ENCODE results near the gene RANBP9.

DNA sequence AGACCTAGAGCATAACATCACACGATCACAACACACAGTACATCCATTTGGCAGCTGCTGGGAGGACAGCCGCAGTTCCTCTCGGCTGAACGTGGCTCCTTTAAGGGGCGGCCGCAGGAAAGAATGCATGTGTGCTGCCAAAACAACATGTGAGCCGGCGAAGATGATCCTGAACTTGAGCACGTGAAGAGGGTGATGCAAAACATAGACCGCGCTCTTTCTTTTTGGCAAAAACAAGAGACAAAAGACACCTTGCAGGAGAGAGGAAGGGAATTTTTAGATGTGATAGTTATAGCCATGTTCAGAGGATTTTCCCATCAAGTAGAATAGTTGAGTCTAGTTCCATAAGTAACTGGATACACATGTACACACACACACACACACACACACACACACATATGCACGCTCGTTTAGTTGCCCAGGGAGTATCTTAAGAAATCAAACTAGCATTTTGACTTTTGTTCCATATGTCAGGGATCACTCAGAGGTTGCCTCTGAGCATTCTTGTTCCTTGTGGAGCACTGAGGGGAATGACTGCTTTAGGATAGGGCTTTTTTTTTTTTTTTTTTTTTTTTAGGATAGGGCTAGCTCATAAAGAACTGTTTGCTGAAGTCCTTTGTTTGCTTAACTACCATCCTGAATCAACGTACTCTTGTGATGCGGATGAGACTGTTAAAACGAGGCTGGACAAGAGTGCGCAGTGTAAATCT is 21.7 kb upstream of the RANBP9 start:
- TF ChIP-seq ZNF790 (CRISPR knock-in tag; IDR thresholded peaks at IDR 0.05; ENCODE audit: borderline replicate concordance) (no peak), ZBTB40 (IDR thresholded peaks at IDR 0.05) (no peak), ZBTB40 (CRISPR knock-in tag; IDR thresholded peaks at IDR 0.05) (no peak), ZNF639 (CRISPR knock-in tag; conservative IDR thresholded peaks at IDR 0.05) (no peak), CTCF (CRISPR knock-in tag; IDR thresholded peaks at IDR 0.05) (no peak), ZNF652 (CRISPR knock-in tag; IDR thresholded peaks at IDR 0.05; ENCODE audit: borderline replicate concordance, low read depth) (no peak), NFYB (CRISPR knock-in tag; IDR thresholded peaks at IDR 0.05) (no peak), KDM6A (CRISPR knock-in tag; IDR thresholded peaks at IDR 0.05; ENCODE audit: low read depth) (no peak), ZNF496 (CRISPR knock-in tag; IDR thresholded peaks at IDR 0.05; ENCODE audit: insufficient replicate concordance) (no peak)
- TF ChIP-seq, protein P1, sequence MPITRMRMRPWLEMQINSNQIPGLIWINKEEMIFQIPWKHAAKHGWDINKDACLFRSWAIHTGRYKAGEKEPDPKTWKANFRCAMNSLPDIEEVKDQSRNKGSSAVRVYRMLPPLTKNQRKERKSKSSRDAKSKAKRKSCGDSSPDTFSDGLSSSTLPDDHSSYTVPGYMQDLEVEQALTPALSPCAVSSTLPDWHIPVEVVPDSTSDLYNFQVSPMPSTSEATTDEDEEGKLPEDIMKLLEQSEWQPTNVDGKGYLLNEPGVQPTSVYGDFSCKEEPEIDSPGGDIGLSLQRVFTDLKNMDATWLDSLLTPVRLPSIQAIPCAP (CRISPR knock-in tag; IDR thresholded peaks at IDR 0.05; ENCODE audit: low read depth) = no peak
- TF ChIP-seq, protein P2, sequence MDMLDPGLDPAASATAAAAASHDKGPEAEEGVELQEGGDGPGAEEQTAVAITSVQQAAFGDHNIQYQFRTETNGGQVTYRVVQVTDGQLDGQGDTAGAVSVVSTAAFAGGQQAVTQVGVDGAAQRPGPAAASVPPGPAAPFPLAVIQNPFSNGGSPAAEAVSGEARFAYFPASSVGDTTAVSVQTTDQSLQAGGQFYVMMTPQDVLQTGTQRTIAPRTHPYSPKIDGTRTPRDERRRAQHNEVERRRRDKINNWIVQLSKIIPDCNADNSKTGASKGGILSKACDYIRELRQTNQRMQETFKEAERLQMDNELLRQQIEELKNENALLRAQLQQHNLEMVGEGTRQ (IDR thresholded peaks at IDR 0.05; ENCODE audit: low read depth, low read length) = no peak
- TF ChIP-seq, protein P2 (CRISPR knock-in tag; IDR thresholded peaks at IDR 0.05; ENCODE audit: borderline replicate concordance) = peak; percentile 53; the same call in 1 of the 2 replicates
